Neural progenitor cell (in vitro differentiated cells): ENCODE data around the gene HK2.

Experiments
- EZH2 ChIP-seq: fragments of 200-600 bp; sonication (generic); IDR thresholded peaks from 2 replicates; pipeline ENCODE4 v1.6.1; 2017; ENCODE audit warnings: antibody characterized with exemption, mild to moderate bottlenecking, moderate library complexity
- EZH2phosphoT487 ChIP-seq: fragments of 200-600 bp; sonication (generic); IDR thresholded peaks from 2 replicates; pipeline ENCODE4 v1.6.1; 2017; ENCODE audit warnings: antibody characterized with exemption
- TF ChIP-seq, protein P1 (sequence below): fragments of 200-600 bp; sonication (generic); IDR thresholded peaks from 2 replicates; pipeline ENCODE4 v1.5.1; 2017; ENCODE audit warnings: antibody characterized with exemption, mild to moderate bottlenecking

DNA sequence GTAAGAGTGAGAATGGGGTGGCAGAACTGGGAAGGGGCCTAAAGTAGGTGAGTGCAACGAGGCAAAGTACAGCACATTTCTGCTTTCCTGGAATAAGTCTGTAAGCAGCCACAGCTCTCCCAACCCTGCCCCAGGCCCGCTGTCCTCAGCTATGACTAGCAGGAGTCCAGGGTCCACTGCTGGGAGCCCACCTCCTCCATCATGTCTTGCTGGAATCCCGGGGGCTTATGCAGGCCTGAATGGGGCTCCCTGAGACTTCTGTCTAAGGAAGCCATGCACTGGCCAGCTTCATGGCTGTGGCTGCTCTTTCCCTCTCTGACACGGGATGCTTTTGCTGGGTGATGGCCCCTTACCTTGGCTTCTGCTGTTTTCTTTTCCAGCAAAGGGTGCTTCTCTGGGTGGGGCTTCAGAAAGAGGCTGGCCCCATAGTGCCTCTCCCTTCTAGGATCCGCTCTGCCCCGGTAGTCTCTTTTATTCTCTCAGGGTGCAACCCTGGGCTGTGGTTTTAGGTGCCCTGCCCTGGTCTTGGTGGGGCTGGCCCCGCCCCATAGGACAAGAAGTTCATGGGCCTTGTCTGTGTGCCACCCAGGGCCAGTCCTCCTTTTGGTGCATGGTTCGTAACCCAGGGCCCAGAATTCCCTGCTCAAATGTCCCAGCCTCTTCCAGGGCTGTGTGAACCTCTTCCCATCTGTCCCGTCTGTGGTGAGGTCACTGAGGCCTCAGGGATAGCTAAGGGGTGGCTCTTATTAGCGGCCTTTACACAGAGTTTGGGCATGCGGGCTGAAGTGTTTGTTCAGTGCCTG, 90.7 kb downstream of the HK2 start:
- TF ChIP-seq, protein P1, sequence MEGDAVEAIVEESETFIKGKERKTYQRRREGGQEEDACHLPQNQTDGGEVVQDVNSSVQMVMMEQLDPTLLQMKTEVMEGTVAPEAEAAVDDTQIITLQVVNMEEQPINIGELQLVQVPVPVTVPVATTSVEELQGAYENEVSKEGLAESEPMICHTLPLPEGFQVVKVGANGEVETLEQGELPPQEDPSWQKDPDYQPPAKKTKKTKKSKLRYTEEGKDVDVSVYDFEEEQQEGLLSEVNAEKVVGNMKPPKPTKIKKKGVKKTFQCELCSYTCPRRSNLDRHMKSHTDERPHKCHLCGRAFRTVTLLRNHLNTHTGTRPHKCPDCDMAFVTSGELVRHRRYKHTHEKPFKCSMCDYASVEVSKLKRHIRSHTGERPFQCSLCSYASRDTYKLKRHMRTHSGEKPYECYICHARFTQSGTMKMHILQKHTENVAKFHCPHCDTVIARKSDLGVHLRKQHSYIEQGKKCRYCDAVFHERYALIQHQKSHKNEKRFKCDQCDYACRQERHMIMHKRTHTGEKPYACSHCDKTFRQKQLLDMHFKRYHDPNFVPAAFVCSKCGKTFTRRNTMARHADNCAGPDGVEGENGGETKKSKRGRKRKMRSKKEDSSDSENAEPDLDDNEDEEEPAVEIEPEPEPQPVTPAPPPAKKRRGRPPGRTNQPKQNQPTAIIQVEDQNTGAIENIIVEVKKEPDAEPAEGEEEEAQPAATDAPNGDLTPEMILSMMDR, result no peak
- no peak for TF ChIP-seq EZH2phosphoT487
- TF ChIP-seq EZH2, result no peak
